Measurements from ENCODE around the gene SPP2. TPM values are rescaled to one million over a fixed set of nuclear protein-coding genes. Genes with fewer than 3 reads are reported as not detected.
A peak's percentile ranks its signal among the peaks of the same experiment; 100 is the strongest.

Gene SPP2
- total and polyA plus RNA-seq, 2 experiments from 2014 or later = 71.4 to 78.5 TPM

GRCh38 chr2:234081970-234082822 is 31.7 kb downstream of the SPP2 start:
- Histone ChIP-seq H3K4me3 (no peak overlapping the region), H3K79me2 (no peaks in the 10 kb centered on the region), H3K4me1 (ENCODE audit: insufficient read depth) (no peaks in the 10 kb centered on the region), H3K27me3 (no peaks in the 10 kb centered on the region), H3K36me3 (replicated peaks; ENCODE audit: insufficient read depth, low read depth) (no peaks in the 10 kb centered on the region), H3K9me3 (ENCODE audit: low read depth) (no peaks in the 10 kb centered on the region), H3K4me2 (peak overlapping the region; percentile 34), H4K20me1 (ENCODE audit: insufficient read depth, poor library complexity, severe bottlenecking) (no peaks in the 10 kb centered on the region), H2AFZ (no peak overlapping the region), H3K27ac (peak overlapping the region; percentile 1), H3K9me2 (replicated peaks; ENCODE audit: insufficient read depth) (no peaks in the 10 kb centered on the region)
- TF ChIP-seq EZH2phosphoT487 (IDR thresholded peaks at IDR 0.05; ENCODE audit: low read depth, severe bottlenecking, unreplicated experiment) = no peak
- TF ChIP-seq CTCF (IDR thresholded peaks at IDR 0.05; ENCODE audit: poor library complexity) = no peak
- TF ChIP-seq EZH2 (IDR thresholded peaks at IDR 0.05; ENCODE audit: borderline replicate concordance) = no peak
- WGBS (ENCODE audit: low lambda C conversion rate, missing lambda C conversion rate) = 42% methylated on average over 15 of the region's 15 CpGs
- peak; percentile 39 for DNase-seq (ENCODE audit: low spot score)

DNA sequence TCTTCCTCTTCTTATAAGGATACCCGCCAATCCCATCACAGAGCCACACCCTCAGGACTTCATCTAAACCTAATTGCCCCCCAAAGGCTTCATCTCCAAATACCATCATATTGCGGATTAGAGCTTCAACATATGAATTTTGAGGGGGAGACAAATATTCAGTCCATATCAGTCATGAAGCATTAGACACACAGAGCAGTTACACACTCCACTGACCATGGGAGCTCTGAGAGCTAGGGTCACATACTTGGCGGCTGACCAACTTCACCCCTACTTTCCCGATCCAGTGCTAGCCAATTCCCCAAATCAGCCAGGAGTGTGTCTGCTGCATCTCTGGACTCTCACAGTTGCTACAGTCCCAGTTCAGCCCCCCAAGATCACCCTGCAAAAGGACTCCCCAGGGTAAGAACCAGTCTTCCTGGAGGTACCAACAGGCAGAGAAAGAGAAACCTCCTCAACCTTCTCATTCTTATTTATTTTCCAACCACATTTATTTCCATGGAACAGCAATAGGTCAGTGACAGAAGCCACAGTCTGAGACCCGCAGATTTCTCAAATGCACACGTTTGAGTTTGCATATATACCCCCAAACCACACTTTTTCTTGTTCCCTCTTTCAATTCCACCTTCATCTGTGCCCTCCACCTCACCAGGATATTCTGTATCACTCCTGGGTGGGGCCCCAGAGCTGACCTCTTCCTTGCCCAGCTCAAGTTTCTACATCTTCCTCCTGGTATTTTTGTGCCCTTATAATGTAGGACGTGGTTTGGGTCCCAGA is 33.3 kb downstream of the SPP2 start:
- Histone ChIP-seq H3K4me3 (no peak overlapping the region), H3K9me2 (replicated peaks; ENCODE audit: insufficient read depth) (no peaks in the 10 kb centered on the region), H3K27me3 (no peaks in the 10 kb centered on the region), H3K79me2 (no peaks in the 10 kb centered on the region), H2AFZ (no peak overlapping the region), H3K4me2 (no peak overlapping the region), H3K4me1 (ENCODE audit: insufficient read depth) (no peaks in the 10 kb centered on the region), H4K20me1 (ENCODE audit: insufficient read depth, poor library complexity, severe bottlenecking) (no peaks in the 10 kb centered on the region), H3K27ac (no peak overlapping the region), H3K9me3 (ENCODE audit: low read depth) (no peaks in the 10 kb centered on the region), H3K36me3 (replicated peaks; ENCODE audit: insufficient read depth, low read depth) (no peaks in the 10 kb centered on the region)
- TF ChIP-seq EZH2 (IDR thresholded peaks at IDR 0.05; ENCODE audit: borderline replicate concordance) (no peak), EZH2phosphoT487 (IDR thresholded peaks at IDR 0.05; ENCODE audit: low read depth, severe bottlenecking, unreplicated experiment) (no peak), CTCF (IDR thresholded peaks at IDR 0.05; ENCODE audit: poor library complexity) (no peak)
- no peak for DNase-seq (ENCODE audit: low spot score)
- 83% methylated on average over 7 of the region's 7 CpGs for WGBS (ENCODE audit: low lambda C conversion rate, missing lambda C conversion rate)

DNA sequence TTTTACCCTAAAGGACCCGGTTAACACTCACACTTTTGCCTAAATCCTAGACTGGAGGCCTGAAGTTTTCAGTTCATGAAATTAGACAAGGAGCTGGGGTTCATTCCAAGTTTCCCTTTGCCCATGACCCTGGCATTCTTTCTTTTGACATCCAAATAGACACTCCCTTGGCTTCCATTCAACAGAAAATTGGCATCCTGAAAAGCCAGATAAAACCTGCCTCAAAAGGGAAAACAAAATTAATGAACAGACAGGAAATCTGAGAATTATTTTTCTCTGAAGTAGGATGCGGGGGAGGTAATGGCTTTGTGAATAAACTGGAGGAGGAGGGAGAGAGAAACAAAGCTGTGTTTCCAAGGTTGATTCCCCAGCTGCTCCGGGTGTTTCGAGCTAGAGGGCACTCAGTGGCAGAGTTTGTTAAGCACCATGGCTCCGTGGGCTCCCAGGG is 41.0 kb downstream of the SPP2 start:
- no peaks in the 10 kb centered on the region for H3K4me1 ChIP-seq (ENCODE audit: insufficient read depth)
- no peak overlapping the region for H3K4me3 ChIP-seq
- no peak overlapping the region for H2AFZ ChIP-seq
- no peak overlapping the region for H3K4me2 ChIP-seq
- no peaks in the 10 kb centered on the region for H3K36me3 ChIP-seq (replicated peaks; ENCODE audit: insufficient read depth, low read depth)
- DNase-seq (ENCODE audit: low spot score) = no peak
- TF ChIP-seq EZH2 (IDR thresholded peaks at IDR 0.05; ENCODE audit: borderline replicate concordance) (no peak), EZH2phosphoT487 (IDR thresholded peaks at IDR 0.05; ENCODE audit: low read depth, severe bottlenecking, unreplicated experiment) (no peak), CTCF (IDR thresholded peaks at IDR 0.05; ENCODE audit: poor library complexity) (no peak)
- H4K20me1 ChIP-seq (ENCODE audit: insufficient read depth, poor library complexity, severe bottlenecking) = no peaks in the 10 kb centered on the region
- H3K9me3 ChIP-seq (ENCODE audit: low read depth) = no peaks in the 10 kb centered on the region
- H3K27me3 ChIP-seq = no peaks in the 10 kb centered on the region
- no peaks in the 10 kb centered on the region for H3K79me2 ChIP-seq
- no peak overlapping the region for H3K27ac ChIP-seq
- WGBS (ENCODE audit: low lambda C conversion rate, missing lambda C conversion rate) = 56% methylated on average over 5 of the region's 5 CpGs
- no peaks in the 10 kb centered on the region for H3K9me2 ChIP-seq (replicated peaks; ENCODE audit: insufficient read depth)
